H9 (cell line): Measurements from ENCODE around the gene KIF1A. TPM values are rescaled to one million over a fixed set of nuclear protein-coding genes. Genes with fewer than 3 reads are reported as not detected.

Experiments
- DNase-seq: peaks from one replicate; pipeline ENCODE4 v3.0.0-alpha.2; 2017
- H2AFZ ChIP-seq: one replicate; pipeline ENCODE4 v1.6.1; 2013; ENCODE audit warnings: mild to moderate bottlenecking, low read length, control low read depth, moderate library complexity
- H2AK5ac ChIP-seq: 2 replicates; pipeline ENCODE4 v1.6.1; 2013; ENCODE audit warnings: low read length, control low read depth, mixed read lengths; ENCODE audit not compliant: insufficient read length
- H2BK120ac ChIP-seq: one replicate; pipeline ENCODE4 v1.6.1; 2013; ENCODE audit warnings: low read depth, mild to moderate bottlenecking, low read length, control low read depth, inconsistent platforms; ENCODE audit not compliant: poor library complexity, severe bottlenecking
- H2BK12ac ChIP-seq: 2 replicates; pipeline ENCODE4 v1.6.1; 2013; ENCODE audit warnings: low read length, control low read depth, mixed read lengths, low read depth; ENCODE audit not compliant: insufficient read length
- H2BK15ac ChIP-seq: 2 replicates; pipeline ENCODE4 v1.6.1; 2013; ENCODE audit warnings: low read depth, low read length, control low read depth
- H2BK20ac ChIP-seq: one replicate; pipeline ENCODE4 v1.6.1; 2013; ENCODE audit warnings: low read depth, mild to moderate bottlenecking, low read length, control low read depth, inconsistent platforms; ENCODE audit not compliant: poor library complexity, severe bottlenecking
- H2BK5ac ChIP-seq: 2 replicates; pipeline ENCODE4 v1.6.1; 2013; ENCODE audit warnings: low read length, control low read depth, mixed read lengths; ENCODE audit not compliant: insufficient read length
- H3K14ac ChIP-seq: 2 replicates; pipeline ENCODE4 v1.6.1; 2013; ENCODE audit warnings: low read length, control low read depth; ENCODE audit not compliant: insufficient read depth
- H3K18ac ChIP-seq: 2 replicates; pipeline ENCODE4 v1.6.1; 2013; ENCODE audit warnings: low read depth, mild to moderate bottlenecking, mixed read lengths, low read length, control low read depth; ENCODE audit not compliant: insufficient read length
- H3K23ac ChIP-seq: 2 replicates; pipeline ENCODE4 v1.6.1; 2013; ENCODE audit warnings: low read length, control low read depth, mixed read lengths, low read depth; ENCODE audit not compliant: insufficient read length
- H3K23me2 ChIP-seq: 2 replicates; pipeline ENCODE4 v1.6.1; 2013; ENCODE audit warnings: low read depth, mild to moderate bottlenecking, mixed read lengths, low read length, control low read depth; ENCODE audit not compliant: insufficient read length, poor library complexity, severe bottlenecking
- H3K27ac ChIP-seq: 2 replicates; pipeline ENCODE4 v1.5.1; 2013; ENCODE audit warnings: low read length, control low read depth, mixed read lengths, low read depth; ENCODE audit not compliant: insufficient read length
- H3K27me3 ChIP-seq: 2 replicates; pipeline ENCODE4 v1.6.1; 2013; ENCODE audit warnings: low read length, control low read depth, inconsistent platforms; ENCODE audit not compliant: insufficient read depth
- H3K4ac ChIP-seq: 2 replicates; pipeline ENCODE4 v1.6.1; 2013; ENCODE audit warnings: low read depth, mild to moderate bottlenecking, control low read depth, inconsistent platforms, low read length, moderate library complexity
- H3K4me1 ChIP-seq: 2 replicates; pipeline ENCODE4 v1.6.1; 2013; ENCODE audit warnings: low read length, control low read depth, inconsistent platforms; ENCODE audit not compliant: insufficient read depth
- H3K4me2 ChIP-seq: 2 replicates; pipeline ENCODE4 v1.6.1; 2013; ENCODE audit warnings: low read length, control low read depth, mixed read lengths; ENCODE audit not compliant: insufficient read length, insufficient read depth
- H3K56ac ChIP-seq: 2 replicates; pipeline ENCODE4 v1.6.1; 2013; ENCODE audit warnings: low read depth, mild to moderate bottlenecking, mixed read lengths, low read length, control low read depth; ENCODE audit not compliant: insufficient read length
- H3K79me1 ChIP-seq: 2 replicates; pipeline ENCODE4 v1.6.1; 2013; ENCODE audit warnings: low read depth, mild to moderate bottlenecking, moderate library complexity, low read length, control low read depth, inconsistent platforms; ENCODE audit not compliant: insufficient read depth, poor library complexity, severe bottlenecking
- H3K79me2 ChIP-seq: 2 replicates; pipeline ENCODE4 v1.6.1; 2013; ENCODE audit warnings: low read length, control low read depth, inconsistent platforms; ENCODE audit not compliant: insufficient read depth
- H3K9ac ChIP-seq: 2 replicates; pipeline ENCODE4 v1.6.1; 2013; ENCODE audit warnings: low read length, control low read depth, mixed read lengths; ENCODE audit not compliant: insufficient read length; ENCODE audit errors: extremely low read depth
- H3K9me3 ChIP-seq: one replicate; pipeline ENCODE4 v1.6.1; 2013; ENCODE audit warnings: low read depth, low read length, inconsistent platforms; ENCODE audit not compliant: control insufficient read depth
- H3T11ph ChIP-seq: one replicate; pipeline ENCODE4 v1.6.1; 2013; ENCODE audit warnings: mild to moderate bottlenecking, low read length, control low read depth, inconsistent platforms
- H4K20me1 ChIP-seq: one replicate; pipeline ENCODE4 v1.6.1; 2013; ENCODE audit not compliant: control insufficient read depth, insufficient read length, insufficient read depth
- H4K5ac ChIP-seq: 2 replicates; pipeline ENCODE4 v1.6.1; 2013; ENCODE audit warnings: low read depth, mild to moderate bottlenecking, mixed read lengths, low read length, control low read depth; ENCODE audit not compliant: insufficient read length
- H4K8ac ChIP-seq: replicated peaks from 2 replicates; pipeline ENCODE4 v1.6.1; 2013; ENCODE audit warnings: low read length, control low read depth, mixed read lengths, low read depth; ENCODE audit not compliant: insufficient read length
- H4K91ac ChIP-seq: 2 replicates; pipeline ENCODE4 v1.6.1; 2013; ENCODE audit warnings: low read depth, mild to moderate bottlenecking, moderate library complexity, mixed read lengths, low read length, control low read depth; ENCODE audit not compliant: insufficient read length
- H3K27ac Mint-ChIP-seq, 3 experiments: 2 replicates in 2 of 3; 3 replicates in 1 of 3; pipeline ENCODE4 v1.8.0; 2020 to 2021; ENCODE audit warnings: mixed read lengths in 3 of 3, mild to moderate bottlenecking in 1 of 3, moderate library complexity in 1 of 3
- H3K27me3 Mint-ChIP-seq: 2 replicates; pipeline ENCODE4 v1.8.0; 2021; ENCODE audit warnings: low read depth, mild to moderate bottlenecking, moderate library complexity, mixed read lengths
- H3K36me3 Mint-ChIP-seq, 3 experiments: 2 replicates in 2 of 3; 3 replicates in 1 of 3; pipeline ENCODE4 v1.8.0; 2020 to 2021; ENCODE audit warnings: low read depth in 3 of 3, mixed read lengths in 3 of 3; ENCODE audit not compliant: insufficient read depth in 1 of 3
- H3K4me1 Mint-ChIP-seq, 2 experiments: 2 replicates each; pipeline ENCODE4 v1.8.0; 2020; ENCODE audit warnings: mixed read lengths in 2 of 2
- H3K4me3 Mint-ChIP-seq, 2 experiments: 2 replicates in 1 of 2; 3 replicates in 1 of 2; pipeline ENCODE4 v1.8.0; 2020 to 2021; ENCODE audit warnings: mild to moderate bottlenecking in 2 of 2, mixed read lengths in 2 of 2, moderate library complexity in 1 of 2
- H3K9me3 Mint-ChIP-seq, 2 experiments: 2 replicates in 1 of 2; 3 replicates in 1 of 2; pipeline ENCODE4 v1.8.0; 2020; ENCODE audit warnings: mild to moderate bottlenecking in 2 of 2, mixed read lengths in 2 of 2, moderate library complexity in 1 of 2
- WGBS: extraction: QIAGEN DNeasy Blood & Tissue Kit; methylation state at CpG from one replicate; pipeline ENCODE4 v1.1.7; 2013; ENCODE audit warnings: missing lambda C conversion rate, low lambda C conversion rate, mixed read lengths; ENCODE audit not compliant: insufficient read length; ENCODE audit errors: extremely low coverage; 5-methylcytosine and 5-hydroxymethylcytosine counted together
- total RNA-seq: library from RNA; stranded (reverse); gene quantifications from 2 replicates; pipeline ENCODE4 v1.2.1, GENCODE V29; 2021
- TF ChIP-seq, protein P1 (sequence below): fragments of 200-600 bp; sonication (generic); conservative IDR thresholded peaks from 3 replicates; pipeline ENCODE4 v1.8.0; 2021; ENCODE audit warnings: antibody characterized with exemption, mild to moderate bottlenecking

The KIF1A gene
- total RNA-seq, 1 experiment from 2014 or later: 204 TPM

DNA sequence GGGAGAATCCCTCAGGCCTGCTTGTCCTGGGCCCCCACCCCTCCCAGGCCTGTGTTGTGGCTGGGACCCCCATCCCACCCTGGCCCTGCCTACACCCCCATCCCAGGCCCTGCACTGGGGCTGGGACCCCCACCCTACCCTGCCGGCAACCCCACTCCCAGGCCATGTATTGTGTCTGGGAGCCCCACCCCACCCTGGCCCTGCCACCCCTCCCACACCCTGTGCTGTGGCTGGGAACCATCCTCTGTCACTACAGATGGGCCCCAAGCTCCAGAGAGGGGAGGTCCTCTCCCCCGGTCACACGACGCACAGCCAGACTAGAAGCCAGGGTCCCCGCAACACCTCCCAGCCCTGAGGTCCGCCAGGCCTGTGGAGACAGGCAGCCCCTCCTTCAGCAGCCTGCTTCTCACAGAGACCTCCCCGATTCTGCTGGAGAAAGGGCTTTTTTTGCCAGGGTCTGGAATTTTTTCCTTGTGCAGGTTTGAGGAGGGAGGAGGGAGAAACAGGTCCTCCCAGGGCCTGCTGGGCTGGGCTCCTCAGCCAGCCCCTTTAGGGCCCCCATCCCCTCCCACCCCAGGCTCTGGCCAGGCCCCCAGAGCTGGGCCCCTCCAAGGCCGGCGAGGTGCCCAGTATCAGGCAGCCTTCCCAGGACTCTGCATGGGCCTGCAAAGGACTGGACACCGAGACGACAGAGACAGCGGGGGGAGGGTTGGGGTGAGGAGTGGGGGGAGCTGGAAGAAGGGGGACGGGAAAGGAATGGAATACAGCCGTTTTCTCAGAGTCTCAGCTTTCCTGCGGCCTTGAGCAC is 28.0 kb downstream of the KIF1A start:
- Histone ChIP-seq H3K27ac (no peak overlapping the region), H3T11ph (no peak overlapping the region), H4K8ac (no peak overlapping the region), H3K9ac (no peak overlapping the region), H2AFZ (no peak overlapping the region), H3K56ac (no peak overlapping the region), H3K14ac (no peak overlapping the region; the same call in 1 of the 2 replicates), H4K20me1 (peaks cover 2% of the 10 kb centered on the region), H4K5ac (no peak overlapping the region), H2BK12ac (no peak overlapping the region), H3K23ac (no peak overlapping the region), H3K23me2 (no peaks in the 10 kb centered on the region), H3K79me1 (peaks cover 10% of the 10 kb centered on the region), H2BK120ac (no peak overlapping the region), H3K9me3 (no peaks in the 10 kb centered on the region), H3K4me1 (no peaks in the 10 kb centered on the region), H4K91ac (no peak overlapping the region), H3K79me2 (peaks cover 2% of the 10 kb centered on the region; the same call in 1 of the 2 replicates), H3K4me2 (no peak overlapping the region), H3K27me3 (no peaks in the 10 kb centered on the region), H2BK20ac (no peak overlapping the region), H2BK5ac (no peak overlapping the region), H2AK5ac (no peak overlapping the region), H2BK15ac (no peak overlapping the region), H3K4ac (no peak overlapping the region), H3K18ac (no peak overlapping the region)
- Mint-ChIP-seq H3K36me3 (peaks cover 25 to 62% (median 61%) of the 10 kb centered on the region in 3 experiments), H3K27me3 (no peaks in the 10 kb centered on the region), H3K27ac (peak overlapping the region in 2 of 3 experiments; percentile 35 to 84; a peak in 2 of 7 replicates), H3K9me3 (no peaks in the 10 kb centered on the region), H3K4me1 (peaks cover 11 to 21% of the 10 kb centered on the region in 2 experiments), H3K4me3 (no peak overlapping the region)
- TF ChIP-seq, protein P1, sequence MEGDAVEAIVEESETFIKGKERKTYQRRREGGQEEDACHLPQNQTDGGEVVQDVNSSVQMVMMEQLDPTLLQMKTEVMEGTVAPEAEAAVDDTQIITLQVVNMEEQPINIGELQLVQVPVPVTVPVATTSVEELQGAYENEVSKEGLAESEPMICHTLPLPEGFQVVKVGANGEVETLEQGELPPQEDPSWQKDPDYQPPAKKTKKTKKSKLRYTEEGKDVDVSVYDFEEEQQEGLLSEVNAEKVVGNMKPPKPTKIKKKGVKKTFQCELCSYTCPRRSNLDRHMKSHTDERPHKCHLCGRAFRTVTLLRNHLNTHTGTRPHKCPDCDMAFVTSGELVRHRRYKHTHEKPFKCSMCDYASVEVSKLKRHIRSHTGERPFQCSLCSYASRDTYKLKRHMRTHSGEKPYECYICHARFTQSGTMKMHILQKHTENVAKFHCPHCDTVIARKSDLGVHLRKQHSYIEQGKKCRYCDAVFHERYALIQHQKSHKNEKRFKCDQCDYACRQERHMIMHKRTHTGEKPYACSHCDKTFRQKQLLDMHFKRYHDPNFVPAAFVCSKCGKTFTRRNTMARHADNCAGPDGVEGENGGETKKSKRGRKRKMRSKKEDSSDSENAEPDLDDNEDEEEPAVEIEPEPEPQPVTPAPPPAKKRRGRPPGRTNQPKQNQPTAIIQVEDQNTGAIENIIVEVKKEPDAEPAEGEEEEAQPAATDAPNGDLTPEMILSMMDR: no peak
- WGBS: no CpG with 5 or more reads among the region's 15 CpGs
- DNase-seq: no peak
